Gastrocnemius medialis (tissue), 4 donors: ENCODE results near the gene GNG11.

Experiments used
- CTCF ChIP-seq, 5 experiments: fragments of 450-650 bp in 3 of 5; fragments of 200-600 bp in 2 of 5; sonication (generic) in 2 of 5; IDR thresholded peaks in 4 of 5; conservative IDR thresholded peaks in 1 of 5; 1 replicate in 4 of 5; 2 replicates in 1 of 5; pipeline ENCODE4 v1.5.1; 2016 to 2019; ENCODE audit warnings: antibody characterized with exemption in 5 of 5, mild to moderate bottlenecking in 3 of 5, moderate library complexity in 3 of 5
- POLR2A ChIP-seq, 2 donors: fragments of 450-650 bp; IDR thresholded peaks; one replicate each; pipeline ENCODE4 v1.6.1; 2017; ENCODE audit warnings: antibody characterized with exemption in 2 of 2, mild to moderate bottlenecking in 2 of 2, moderate library complexity in 2 of 2

GRCh38 chr7:93964813-93965212 lies 43.3 kb downstream of the GNG11 start:
- TF ChIP-seq CTCF (IDR thresholded peaks at IDR 0.05 in 4 of 5, conservative IDR thresholded peaks at IDR 0.05 in 1 of 5) = no peak
- no peak for TF ChIP-seq POLR2A (IDR thresholded peaks at IDR 0.05)
